Activated T-helper 2 cell treated with anti-CD3 and anti-CD28 coated beads, Interferon-gamma antibody, Interleukin-2, Interleukin-4, amounts not matched to agents 10 μg/mL and 5 μg/mL and 100 μg/mL, durations not matched to agents 14 hours and 24 hours and 36 hours (primary cell): ENCODE data around the gene TMEM14C. TPM values are rescaled to one million over a fixed set of nuclear protein-coding genes. Genes with fewer than 3 reads are reported as not detected.
"Not testable (repeated sequence)": the region's sequence is repeated elsewhere in the genome, so short reads cannot be mapped to it uniquely, and the experiment has no call there.

Source experiments
- DNase-seq: peaks from one replicate; pipeline ENCODE4 v3.0.0; 2021; ENCODE audit warnings: low spot score
- H3K27ac Mint-ChIP-seq: one replicate; pipeline ENCODE4 v1.8.0; 2021; ENCODE audit warnings: mixed read lengths
- H3K27me3 Mint-ChIP-seq: one replicate; pipeline ENCODE4 v1.8.0; 2021; ENCODE audit warnings: low read depth, mixed read lengths
- H3K36me3 Mint-ChIP-seq: one replicate; pipeline ENCODE4 v1.8.0; 2021; ENCODE audit warnings: low read depth, mixed read lengths
- H3K4me1 Mint-ChIP-seq: one replicate; pipeline ENCODE4 v1.8.0; 2021; ENCODE audit warnings: low read depth, mixed read lengths
- H3K4me3 Mint-ChIP-seq: one replicate; pipeline ENCODE4 v1.8.0; 2021; ENCODE audit warnings: low read depth, mild to moderate bottlenecking, moderate library complexity, mixed read lengths
- H3K9me3 Mint-ChIP-seq: one replicate; pipeline ENCODE4 v1.8.0; 2021; ENCODE audit warnings: mixed read lengths
- intact Hi-C: fragments of 100-400 bp; cut with micrococcal nuclease; formaldehyde crosslinking; loops from one replicate; pipeline ENCODE4 v1.15.1; 2023
- total RNA-seq: library from RNA; stranded (reverse); gene quantifications from 2 replicates; pipeline ENCODE4 v1.2.3, GENCODE V29; 2022

TMEM14C gene
- total RNA-seq, 1 donor from 2014 or later = 61.3 TPM

DNA sequence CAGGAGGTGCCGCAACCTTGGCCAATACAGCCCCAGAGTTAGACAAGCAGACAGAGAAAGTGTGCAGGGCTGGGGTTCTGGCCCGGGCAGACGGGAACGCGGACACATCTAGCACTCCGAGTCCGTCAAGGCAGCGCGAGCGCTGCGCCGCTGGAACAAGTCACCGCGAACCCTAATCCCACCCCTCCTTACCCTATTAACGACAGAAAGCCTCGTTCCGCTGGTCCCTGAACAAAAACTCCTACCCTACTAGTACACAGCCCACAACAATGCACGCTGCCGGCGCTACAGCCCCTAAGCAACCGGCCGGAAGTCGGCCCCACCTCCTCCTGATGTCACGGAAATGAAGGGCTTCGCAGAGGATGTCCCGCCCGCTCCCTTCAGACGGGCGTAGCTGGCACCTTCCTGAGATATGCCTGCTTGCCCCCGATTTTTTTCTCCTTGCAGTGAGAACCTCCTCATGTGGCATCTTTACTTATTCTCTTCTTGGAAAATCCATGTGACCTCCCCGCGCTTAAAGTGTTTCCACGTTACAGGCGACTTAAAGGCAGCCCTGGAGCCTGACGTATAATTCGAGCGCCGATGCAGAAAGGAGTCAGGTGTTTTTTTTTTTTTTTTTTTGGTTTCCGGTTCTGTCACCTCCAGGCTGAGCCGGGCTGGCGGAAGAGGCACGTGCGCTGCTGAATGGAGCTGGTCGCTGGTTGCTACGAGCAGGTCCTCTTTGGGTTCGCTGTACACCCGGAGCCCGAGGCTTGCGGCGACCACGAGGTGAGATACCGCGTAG is 28.4 kb upstream of the TMEM14C start, which contains the start of the genes C6orf52 and PAK1IP1:
Gene C6orf52, minus strand, starts transcription at position 315 of the 784 bp plus-strand sequence. CDS start 7,066 bp downstream, outside the sequence.
Gene PAK1IP1, plus strand, starts transcription at position 671 of the 784 bp plus-strand sequence. Its CDS starts 14 bp downstream, at position 685.
- no peaks in the 10 kb centered on the region for H3K27me3 Mint-ChIP-seq
- H3K9me3 Mint-ChIP-seq = no peaks in the 10 kb centered on the region
- H3K27ac Mint-ChIP-seq = peak within 1 kb of the TSS; percentile 100
- peak within 1 kb of the TSS; percentile 99 for H3K4me3 Mint-ChIP-seq
- intact Hi-C loops = loop anchor here (1.0 to 5.0 kb wide), 7 partner anchors 29 to 399 kb away; partner anchors contain the start of genes MAK, SMIM13, TMEM14B and TMEM14C
- peaks cover 21% of the 10 kb centered on the region for H3K4me1 Mint-ChIP-seq
- peaks cover 41% of the 10 kb centered on the region for H3K36me3 Mint-ChIP-seq
- peak; percentile 92 for DNase-seq

- H3K4me3 Mint-ChIP-seq = peak overlapping the region; percentile 99
These were observed 27.7 kb upstream of the TMEM14C start for GRCh38 chr6:10695086-10695657.

DNA sequence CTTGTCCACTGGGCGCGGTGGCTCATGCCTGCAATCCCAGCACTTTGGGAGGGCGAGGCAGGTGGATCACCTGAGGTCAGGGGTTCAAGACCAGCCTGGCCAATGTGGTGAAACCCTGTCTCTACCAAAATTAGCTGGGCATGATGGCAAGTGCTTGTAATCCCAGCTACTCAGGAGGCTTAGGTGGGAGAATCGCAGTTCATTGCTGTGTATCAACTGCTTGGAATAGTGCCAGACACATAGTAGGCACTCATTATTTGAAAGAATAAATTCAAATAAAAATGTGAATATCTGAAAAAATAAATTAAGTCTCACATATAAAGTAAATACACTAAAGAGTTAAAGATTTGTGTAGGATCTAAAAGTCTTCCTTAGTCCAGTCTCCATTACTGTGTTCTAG is 26.2 kb upstream of the TMEM14C start:
- intact Hi-C loops = no loop called here
- Mint-ChIP-seq H3K27me3 (no peaks in the 10 kb centered on the region), H3K27ac (peak overlapping the region; percentile 46), H3K9me3 (no peaks in the 10 kb centered on the region), H3K4me1 (peaks cover 26% of the 10 kb centered on the region), H3K4me3 (peak overlapping the region; percentile 99), H3K36me3 (peaks cover 58% of the 10 kb centered on the region)
- DNase-seq = no peak

More at GRCh38 chr6:10695086-10695657, 27.7 kb upstream of the TMEM14C start:
- Mint-ChIP-seq H3K27me3 (no peaks in the 10 kb centered on the region), H3K27ac (peak overlapping the region; percentile 100), H3K36me3 (peaks cover 43% of the 10 kb centered on the region), H3K9me3 (no peaks in the 10 kb centered on the region), H3K4me1 (peaks cover 21% of the 10 kb centered on the region)
- DNase-seq = no peak
- intact Hi-C loops = loop anchor here (2.0 kb wide), 1 partner anchor 106 kb away; no protein-coding TSS in a partner anchor

- H3K27me3 Mint-ChIP-seq = no peaks in the 10 kb centered on the region
- intact Hi-C loops = no loop called here
- no peak for DNase-seq
- no peak overlapping the region for H3K4me3 Mint-ChIP-seq
- peaks cover 22% of the 10 kb centered on the region for H3K36me3 Mint-ChIP-seq
- H3K9me3 Mint-ChIP-seq = peaks cover 15% of the 10 kb centered on the region
- H3K4me1 Mint-ChIP-seq = peaks cover 13% of the 10 kb centered on the region
- no peak overlapping the region for H3K27ac Mint-ChIP-seq
These were observed 8.9 kb upstream of the TMEM14C start for GRCh38 chr6:10713962-10714361.

DNA sequence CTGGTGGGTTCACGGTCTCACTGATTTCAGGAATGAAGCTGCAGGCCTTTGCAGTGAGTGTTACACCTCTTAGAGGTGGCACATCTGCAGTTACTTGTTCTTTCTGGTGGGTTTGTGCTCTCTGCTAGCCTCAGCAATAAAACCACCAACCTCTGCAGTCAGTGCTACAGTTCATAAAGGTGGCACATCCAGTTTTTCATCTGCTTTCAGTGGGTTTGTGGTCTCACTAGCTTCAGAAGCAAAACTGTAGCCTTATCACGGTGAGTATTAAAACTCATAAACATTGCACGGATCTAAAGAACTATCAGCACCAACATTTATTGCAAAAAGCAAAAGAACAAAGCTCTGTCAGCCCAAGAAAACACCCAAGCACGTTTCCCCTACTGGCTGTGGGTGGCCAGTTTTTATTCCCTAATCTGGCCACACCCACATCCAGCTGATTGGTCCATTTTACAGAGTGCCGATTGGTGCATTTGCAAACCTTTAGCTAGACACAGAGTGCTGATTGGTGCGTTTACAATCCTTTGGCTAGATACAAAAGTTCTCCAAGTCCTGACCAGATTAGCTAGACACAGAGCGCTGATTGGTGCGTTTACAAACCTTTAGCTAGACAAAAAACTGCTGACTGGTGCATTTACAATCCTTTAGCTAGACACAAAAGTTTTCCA is 3.4 kb upstream of the TMEM14C start:
- peaks cover 25% of the 10 kb centered on the region for H3K36me3 Mint-ChIP-seq
- H3K27me3 Mint-ChIP-seq = no peaks in the 10 kb centered on the region
- H3K4me3 Mint-ChIP-seq = peak overlapping the region; percentile 87
- peaks cover 33% of the 10 kb centered on the region for H3K4me1 Mint-ChIP-seq
- DNase-seq = peak; percentile 56
- peak overlapping the region; percentile 88 for H3K27ac Mint-ChIP-seq
- peaks cover 21% of the 10 kb centered on the region for H3K9me3 Mint-ChIP-seq
- intact Hi-C loops = no loop called here

DNA sequence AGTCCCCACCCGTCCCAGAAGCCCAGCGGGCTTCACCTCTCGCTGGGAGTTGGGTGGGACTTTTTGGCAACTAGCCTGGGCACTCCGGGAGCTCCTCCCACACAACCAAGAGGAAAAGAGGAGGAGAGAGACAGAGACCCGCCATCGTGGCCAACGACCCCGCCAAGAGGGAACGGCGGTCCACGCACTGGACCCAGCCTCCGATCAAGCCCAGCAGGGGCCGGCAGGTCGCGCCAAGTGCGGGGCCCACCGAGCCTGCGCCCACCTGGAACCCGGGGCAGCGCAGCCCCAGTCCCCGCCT is 3.0 kb upstream of the TMEM14C start:
- Mint-ChIP-seq H3K36me3 (peaks cover 25% of the 10 kb centered on the region), H3K4me3 (peak overlapping the region; percentile 87), H3K9me3 (peaks cover 21% of the 10 kb centered on the region), H3K27me3 (no peaks in the 10 kb centered on the region), H3K4me1 (peaks cover 35% of the 10 kb centered on the region), H3K27ac (peak overlapping the region; percentile 88)
- intact Hi-C loops = no loop called here
- no peak for DNase-seq

DNA sequence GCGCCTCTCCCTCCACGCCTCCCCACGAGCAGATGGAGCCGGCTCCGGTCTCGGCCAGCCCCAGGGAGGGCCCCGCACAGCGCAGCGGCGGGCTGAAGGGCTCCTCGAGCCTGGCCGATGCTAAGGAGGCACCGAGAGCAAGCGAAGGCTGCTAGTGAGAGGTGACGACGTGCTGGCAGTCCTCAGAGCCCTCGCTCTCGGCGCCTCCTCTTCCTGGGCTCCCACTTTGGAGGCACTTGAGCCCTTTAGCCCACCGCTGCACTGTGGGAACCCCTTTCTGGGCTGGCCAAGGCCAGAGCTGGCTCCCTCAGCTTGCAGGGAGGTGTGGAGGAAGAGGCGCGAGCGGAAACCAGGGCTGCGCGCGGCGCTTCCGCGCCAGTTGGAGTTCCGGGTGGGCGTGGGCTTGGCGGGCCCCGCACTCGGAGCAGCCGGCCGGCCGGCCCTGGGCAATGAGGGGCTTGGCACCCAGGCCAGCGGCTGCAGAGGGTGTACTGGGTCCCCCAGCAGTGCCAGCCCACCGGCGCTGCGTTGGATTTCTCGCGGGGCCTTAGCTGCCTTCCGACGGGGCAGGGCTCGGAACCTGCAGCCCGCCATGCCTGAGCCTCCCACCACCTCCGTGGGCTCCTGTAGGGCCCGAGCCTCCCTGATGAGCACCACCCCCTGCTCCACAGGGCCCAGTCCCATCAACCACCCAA is 2.5 kb upstream of the TMEM14C start:
- H3K9me3 Mint-ChIP-seq = peaks cover 21% of the 10 kb centered on the region
- peak overlapping the region; percentile 92 for H3K27ac Mint-ChIP-seq
- H3K4me1 Mint-ChIP-seq = peaks cover 37% of the 10 kb centered on the region
- peak; percentile 61 for DNase-seq
- H3K4me3 Mint-ChIP-seq = peak overlapping the region; percentile 87
- H3K36me3 Mint-ChIP-seq = peaks cover 27% of the 10 kb centered on the region
- no peaks in the 10 kb centered on the region for H3K27me3 Mint-ChIP-seq
- intact Hi-C loops = no loop called here

GRCh38 chr6:10720960-10721849 is 1.7 kb upstream of the TMEM14C start:
- peaks cover 35% of the 10 kb centered on the region for H3K36me3 Mint-ChIP-seq
- intact Hi-C loops = not testable (repeated sequence)

GRCh38 chr6:10721850-10722569 is 860 bp upstream of the TMEM14C start:
- Mint-ChIP-seq H3K27me3 (no peaks in the 10 kb centered on the region), H3K4me1 (peaks cover 36% of the 10 kb centered on the region), H3K27ac (peak overlapping the region; percentile 92), H3K4me3 (peak overlapping the region; percentile 87), H3K36me3 (peaks cover 36% of the 10 kb centered on the region), H3K9me3 (peaks cover 20% of the 10 kb centered on the region)
- intact Hi-C loops = no loop called here
- no peak for DNase-seq

More at GRCh38 chr6:10720960-10721849, 1.7 kb upstream of the TMEM14C start:
- Mint-ChIP-seq H3K4me1 (peaks cover 37% of the 10 kb centered on the region), H3K4me3 (peak overlapping the region; percentile 87), H3K9me3 (peaks cover 21% of the 10 kb centered on the region), H3K27ac (peak overlapping the region; percentile 92)
- not testable (repeated sequence) for DNase-seq, H3K27me3 Mint-ChIP-seq

GRCh38 chr6:10722570-10722819 is 375 bp upstream of the TMEM14C start:
- peaks cover 15% of the 10 kb centered on the region for H3K9me3 Mint-ChIP-seq
- H3K27ac Mint-ChIP-seq = peak overlapping the region; percentile 92
- no peaks in the 10 kb centered on the region for H3K27me3 Mint-ChIP-seq
- intact Hi-C loops = no loop called here
- H3K4me1 Mint-ChIP-seq = peaks cover 35% of the 10 kb centered on the region
- peaks cover 34% of the 10 kb centered on the region for H3K36me3 Mint-ChIP-seq
- no peak for DNase-seq
- peak overlapping the region; percentile 87 for H3K4me3 Mint-ChIP-seq

DNA sequence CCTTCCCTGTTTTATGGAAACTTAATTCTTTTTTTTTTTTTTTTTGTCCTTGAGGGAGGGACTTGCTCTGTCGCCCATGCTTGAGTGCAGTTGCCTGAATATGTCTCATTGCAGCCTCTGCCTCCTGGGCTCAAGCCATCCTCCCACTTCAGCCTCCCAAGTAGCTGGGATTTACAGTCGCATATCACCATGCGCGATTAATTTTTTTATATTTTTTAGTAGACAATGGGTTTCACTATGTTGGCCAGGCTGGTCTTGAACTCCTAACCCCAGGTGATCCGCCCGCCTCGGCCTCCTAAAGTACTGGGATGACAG is 654 bp downstream of the TMEM14C start:
- Mint-ChIP-seq H3K4me1 (peaks cover 39% of the 10 kb centered on the region), H3K9me3 (peaks cover 9% of the 10 kb centered on the region), H3K4me3 (peak overlapping the region; percentile 87), H3K27me3 (no peaks in the 10 kb centered on the region), H3K27ac (peak overlapping the region; percentile 92), H3K36me3 (peaks cover 37% of the 10 kb centered on the region)
- intact Hi-C loops = loop anchor here (1.0 kb wide), 3 partner anchors 24 to 115 kb away; partner anchors contain the start of genes C6orf52, MAK, PAK1IP1 and TMEM14B
- DNase-seq = no peak
